Mesenteric fat pad (tissue), 1 donor: ENCODE results near the gene HDGF. TPM values are rescaled to one million over a fixed set of nuclear protein-coding genes. Genes with fewer than 3 reads are reported as not detected.
A peak's percentile ranks its signal among the peaks of the same experiment; 100 is the strongest.

Experiments
- DNase-seq: peaks from one replicate; pipeline ENCODE4 v3.0.0-alpha.2; 2020; ENCODE audit warnings: low spot score
- total RNA-seq: library from RNA; stranded (reverse); fragmentation: NEBNext Ultra II Directional; extraction: Animal tissue kit (Norgen Biotek cat#: 25700); gene quantifications from one replicate; pipeline ENCODE4 v1.2.1, GENCODE V29; 2021
- donor health status: DM: yes; HTN: yes; CAD: no.

HDGF gene
- total RNA-seq, 1 donor from 2014 or later, result 154 TPM

DNA sequence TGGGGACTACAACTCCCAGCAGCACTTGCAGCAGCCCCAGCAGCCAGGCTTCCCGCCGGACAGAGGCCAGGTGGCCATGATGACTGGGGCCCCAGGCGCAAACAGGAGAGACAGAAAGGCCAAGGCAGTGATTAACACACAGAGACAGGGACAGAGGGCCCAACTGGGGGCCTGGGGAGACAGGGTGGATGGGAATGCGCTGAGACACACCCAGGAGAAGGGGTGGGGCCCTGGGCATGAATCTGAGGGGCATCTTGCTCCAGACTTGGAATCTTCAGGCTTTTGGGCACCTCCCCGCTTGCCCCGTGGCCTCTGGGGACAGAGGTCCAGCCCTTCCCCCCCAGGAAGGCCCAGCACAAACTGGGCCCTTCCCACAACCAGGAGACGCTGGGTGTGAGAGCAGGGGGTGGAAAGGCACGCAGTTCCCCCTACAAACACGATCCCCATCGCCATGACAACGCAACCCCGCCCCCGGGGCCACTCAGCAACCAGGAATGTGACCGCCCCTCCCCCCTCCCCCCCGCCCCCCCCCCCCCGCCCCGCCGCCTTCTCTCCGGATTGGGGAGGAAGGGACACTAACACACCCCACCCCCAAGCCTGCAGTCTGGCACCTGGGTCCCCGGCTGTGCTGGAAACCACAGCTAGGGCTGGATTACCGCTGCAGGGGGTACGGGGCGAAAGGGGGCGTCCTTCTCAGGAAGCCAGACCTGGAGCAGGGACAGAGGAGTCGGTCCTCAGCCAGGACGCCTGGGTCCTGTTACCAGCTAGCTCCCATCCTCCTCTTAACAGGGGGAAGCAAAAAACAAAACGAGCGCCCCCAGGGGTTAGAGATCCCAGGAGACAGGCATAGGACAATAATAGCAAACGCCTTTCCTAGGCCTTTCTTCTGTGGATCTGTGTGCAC, 4.5 kb downstream of the HDGF start:
- peak; percentile 98 for DNase-seq

DNA sequence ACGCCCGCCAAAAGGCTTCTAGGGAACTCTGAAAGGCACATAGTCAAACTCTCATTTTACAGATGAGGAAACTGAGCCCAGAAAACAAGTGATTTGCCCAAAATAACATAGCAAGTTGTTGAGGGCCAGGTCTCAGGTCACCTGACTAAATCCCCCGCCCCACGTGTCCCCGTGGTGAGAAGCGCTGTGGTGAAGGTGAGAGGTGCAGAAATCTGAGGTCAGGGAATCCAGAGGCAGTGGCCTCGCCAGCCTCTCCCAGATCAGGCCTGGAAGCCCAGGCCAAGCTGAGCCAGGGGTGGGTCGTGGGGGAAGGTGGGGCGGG, 5.1 kb downstream of the HDGF start:
- DNase-seq, result no peak

DNA sequence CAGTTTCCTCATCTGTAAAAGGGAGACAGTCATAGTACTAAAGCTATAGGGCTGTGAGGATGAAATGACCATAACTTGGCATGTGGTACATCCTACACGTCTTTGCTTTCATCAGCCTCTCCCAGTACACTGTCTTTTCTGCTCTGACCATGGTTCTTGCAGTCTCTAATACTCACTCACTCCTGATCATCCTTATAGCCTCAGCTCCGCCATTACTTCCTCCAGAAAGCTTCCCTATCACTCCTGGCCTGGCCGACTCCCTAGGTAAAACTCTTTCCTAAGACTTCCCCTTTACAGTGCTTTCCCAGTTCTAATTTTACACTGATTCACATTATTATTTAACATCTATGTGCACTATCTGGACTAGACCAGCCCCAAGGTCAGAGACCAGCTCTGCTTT, 5.6 kb downstream of the HDGF start:
- DNase-seq, result no peak

DNA sequence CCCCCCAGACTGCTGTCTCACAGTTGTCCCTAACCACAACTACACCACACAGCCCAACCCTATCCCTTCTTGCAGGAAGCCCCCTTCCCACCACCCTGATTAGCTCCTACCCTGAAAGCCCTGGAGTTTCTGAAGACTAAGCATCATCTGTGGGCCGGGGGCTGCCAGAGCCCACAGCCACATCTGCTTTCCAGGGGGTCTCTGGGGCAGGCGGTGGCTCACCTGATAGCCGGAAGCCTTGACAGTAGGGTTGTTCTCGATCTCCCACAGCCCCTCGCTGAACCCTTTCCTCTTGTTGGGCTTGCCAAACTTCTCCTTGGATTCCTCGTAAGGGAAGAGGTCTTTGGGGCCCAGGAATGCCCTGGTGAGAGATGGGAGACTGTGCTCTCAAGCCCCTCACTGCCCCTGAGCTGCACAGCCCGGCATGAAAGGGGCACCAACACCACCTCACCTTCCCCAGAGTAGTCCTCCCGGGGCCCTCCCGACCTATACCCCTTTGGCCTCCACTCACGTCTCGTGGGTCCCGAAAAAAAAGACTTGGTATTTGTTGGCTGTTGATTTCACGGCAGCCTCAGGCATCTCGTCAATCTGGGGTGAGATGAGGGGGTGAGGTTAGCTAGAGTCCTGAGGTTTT, 6.6 kb downstream of the HDGF start:
- DNase-seq, result no peak

DNA sequence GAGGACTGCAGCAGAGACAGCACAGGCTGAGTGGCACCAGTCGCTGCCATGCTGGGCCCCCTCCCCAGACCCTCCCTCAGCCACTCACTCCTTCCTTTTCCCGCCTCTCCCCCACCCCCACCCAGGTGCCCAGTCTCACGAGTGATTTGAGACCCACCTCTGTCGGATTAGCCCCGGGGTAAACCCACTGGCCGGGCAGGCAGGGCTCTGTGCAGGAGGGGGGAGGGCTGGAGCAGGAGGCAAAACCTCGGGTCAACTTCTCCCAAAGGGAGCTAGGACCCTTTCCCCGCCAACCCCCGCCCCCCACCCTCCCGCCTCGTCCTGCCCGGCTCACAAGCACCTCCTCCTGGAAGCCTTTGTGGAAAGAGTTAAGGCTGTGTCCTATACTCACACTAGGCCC, 7.1 kb downstream of the HDGF start:
- no peak for DNase-seq

DNA sequence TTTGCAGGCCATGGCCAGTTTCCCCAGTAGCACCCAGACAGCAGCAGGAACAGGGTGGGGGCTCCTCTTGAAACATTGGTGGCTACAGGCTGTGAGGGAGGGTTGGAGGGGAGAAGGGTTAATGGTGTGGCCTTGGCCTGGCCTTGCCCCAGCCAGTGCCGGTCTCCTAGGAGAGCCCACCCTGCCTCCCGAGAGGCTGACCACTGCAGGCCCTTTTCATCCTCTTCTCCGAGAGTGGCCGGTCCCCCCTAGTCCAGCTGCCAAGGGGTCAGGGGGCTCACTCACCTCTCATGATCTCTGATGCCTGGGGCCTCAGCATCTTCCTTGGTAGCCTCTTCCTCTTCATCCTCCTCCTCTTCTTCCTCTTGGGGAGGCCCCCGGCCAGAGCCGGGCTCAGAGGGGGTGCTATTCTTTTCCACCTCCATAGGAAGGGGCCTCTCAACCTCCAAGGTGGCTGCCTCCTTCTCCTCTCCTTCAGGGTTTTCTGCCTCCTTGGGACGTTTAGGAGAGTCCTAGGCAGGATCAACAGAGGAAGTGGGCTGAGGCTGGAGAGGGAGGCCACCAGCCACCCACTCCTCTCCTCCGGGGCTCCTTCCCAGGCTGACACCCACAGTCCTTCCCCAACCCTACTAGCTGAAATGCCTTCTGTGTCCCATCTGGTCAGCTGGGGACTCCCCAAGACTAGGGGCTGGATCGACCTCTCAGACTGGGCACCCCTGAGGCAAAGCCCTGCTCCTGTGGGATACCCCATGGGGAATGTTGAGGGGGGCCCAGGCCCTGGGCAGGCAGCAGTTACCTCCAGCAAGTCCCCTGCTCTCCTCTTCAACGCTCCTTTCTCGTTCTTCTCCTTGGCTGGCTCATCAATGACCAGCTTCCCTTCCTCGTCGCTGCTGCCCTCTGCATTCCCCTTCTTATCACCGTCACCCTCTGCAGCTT, 7.8 kb downstream of the HDGF start:
- DNase-seq, result no peak

DNA sequence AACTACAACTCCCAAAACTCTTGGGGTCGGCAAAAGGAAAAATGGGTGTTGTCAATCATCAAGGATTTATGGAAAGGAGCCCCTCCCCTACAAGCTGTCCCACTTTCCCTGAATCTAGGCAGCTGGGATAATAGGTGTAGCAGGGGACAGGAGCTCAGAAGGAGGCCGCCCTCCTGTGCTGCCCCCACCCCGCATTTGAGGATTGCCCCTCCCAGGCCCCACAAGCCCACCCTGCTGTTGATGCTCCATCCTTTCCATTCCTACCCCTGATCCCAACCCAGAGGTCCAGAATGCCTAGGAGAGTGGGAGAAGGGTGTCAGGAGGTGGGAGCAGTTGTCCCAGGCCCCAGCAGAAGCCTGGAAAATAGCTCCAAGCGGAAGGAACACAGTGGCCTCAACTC, 8.7 kb downstream of the HDGF start:
- DNase-seq, result no peak

DNA sequence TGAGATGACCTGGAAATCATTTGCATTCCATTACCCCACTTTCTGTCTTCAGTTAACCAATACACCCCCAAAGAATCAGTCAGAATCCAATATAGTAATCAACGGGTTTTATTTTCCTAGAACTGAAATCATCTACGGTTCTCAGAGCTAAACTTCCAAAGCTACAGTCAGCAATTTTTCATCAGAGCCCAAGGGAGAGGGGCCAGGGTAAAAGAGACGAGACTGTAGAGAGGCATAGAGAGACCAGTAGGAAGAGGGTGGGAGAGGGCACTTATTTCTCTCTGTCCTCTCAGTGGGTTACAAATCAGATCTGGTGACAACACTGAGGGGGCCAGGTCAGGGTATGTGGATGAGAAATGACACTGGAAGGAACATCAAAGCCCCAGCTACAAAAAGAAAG, 9.5 kb downstream of the HDGF start:
- no peak for DNase-seq

DNA sequence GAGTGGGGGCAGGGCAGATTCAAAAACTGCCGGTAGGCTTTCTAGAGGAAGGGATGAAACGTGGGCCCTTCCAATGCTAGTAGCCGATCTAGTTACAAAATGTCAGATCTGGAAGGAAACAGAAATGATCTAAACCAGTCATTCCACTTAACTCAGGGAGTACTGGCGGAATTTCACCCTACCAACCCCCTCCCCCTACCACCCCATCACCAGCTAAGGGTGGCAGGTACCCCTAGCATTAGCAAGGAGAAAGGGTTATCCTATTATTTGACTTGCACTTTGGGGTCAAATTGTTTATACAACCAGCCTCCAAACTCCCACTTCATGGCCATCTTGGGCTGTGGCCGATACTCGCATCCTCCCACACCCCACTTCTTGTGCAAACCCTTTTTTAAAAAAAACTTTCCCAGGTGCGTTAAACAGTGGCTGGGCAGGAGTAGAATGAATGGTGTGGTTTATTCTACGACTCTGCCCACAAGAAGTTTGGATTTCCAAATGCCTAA, 9.9 kb downstream of the HDGF start:
- DNase-seq, result no peak

DNA sequence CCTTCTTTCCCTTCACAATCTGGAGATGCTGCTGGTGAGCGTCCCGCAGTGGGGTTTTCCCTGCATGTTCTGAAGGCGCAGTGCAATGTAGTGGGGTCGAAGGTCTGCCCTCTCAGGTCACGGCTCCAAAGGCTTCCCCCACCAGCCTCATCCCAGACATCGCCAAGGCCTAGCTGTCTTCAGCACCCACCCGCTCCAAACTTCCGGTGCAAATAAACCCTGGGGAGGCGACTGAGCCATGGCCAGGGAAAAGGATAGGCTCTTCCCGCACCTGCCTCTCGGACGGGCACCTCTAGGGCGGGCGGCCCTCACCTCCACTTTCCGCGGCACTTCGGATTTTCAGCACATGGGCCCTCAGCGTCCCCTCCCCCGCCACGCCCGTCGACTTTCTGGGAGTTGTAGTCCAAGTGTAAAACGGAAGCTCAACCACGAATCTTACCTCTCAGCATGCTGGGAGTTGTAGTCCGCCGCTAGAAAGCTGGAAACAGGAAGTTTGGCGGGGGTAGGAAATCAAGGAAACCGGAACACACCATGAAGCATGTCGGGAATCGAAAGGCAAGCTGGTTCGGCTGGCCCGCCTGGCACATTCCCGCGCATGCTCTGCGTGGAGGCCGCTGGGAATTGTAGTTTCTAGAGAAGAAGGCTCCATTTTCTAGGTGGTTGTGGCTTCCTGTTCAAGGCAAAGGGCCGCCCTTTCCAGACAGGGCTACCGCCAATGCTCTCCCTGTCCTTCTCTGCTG, 10.6 kb downstream of the HDGF start, which contains the start of gene MRPL24:
MRPL24 (minus strand) TSS at position 348 of the 740 bp plus-strand sequence. CDS start 2,384 bp downstream, outside the sequence.
- peak; percentile 98 for DNase-seq

DNA sequence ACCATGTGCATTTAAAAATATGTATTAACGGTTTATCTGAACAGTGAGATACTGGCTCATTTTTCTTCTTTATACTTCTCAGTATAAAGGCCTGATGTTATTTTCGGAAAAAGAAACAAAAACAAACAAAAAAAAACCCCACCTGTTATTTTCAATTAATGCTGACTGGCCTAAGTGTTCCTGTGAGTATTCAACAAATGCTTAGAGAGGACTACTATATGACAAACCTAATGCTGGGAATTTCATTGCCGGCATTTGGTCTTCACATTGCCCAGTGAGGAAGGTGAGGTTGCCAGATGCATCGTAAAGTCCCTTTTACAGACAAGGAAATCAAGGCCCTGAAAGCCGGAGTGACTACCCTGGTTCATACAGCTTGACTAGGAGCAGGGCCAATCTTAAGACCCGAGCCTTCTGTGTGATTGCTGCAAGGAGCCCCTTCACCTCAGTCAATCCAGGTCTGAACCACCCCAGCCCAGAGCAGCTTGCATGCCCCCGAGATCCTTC, 11.2 kb downstream of the HDGF start:
- DNase-seq, result no peak

DNA sequence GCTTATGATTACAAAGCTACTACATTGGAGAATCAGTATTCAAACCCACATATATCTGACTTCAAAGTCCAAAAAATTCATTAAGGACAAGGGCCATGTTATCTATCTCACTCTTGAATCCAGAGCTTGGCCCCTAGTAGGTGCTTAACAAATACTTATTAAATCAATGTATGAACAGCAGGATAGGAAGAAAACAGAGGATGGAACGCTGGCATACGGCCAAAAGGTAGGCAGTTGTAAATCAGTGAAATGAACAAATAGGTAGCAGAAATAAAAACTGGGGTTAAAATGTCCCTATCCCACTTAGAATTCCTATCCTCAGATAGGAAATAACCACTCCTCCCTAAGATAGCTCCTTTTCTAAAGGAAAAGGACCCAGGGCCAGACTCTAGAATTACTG, 12.6 kb downstream of the HDGF start:
- DNase-seq, result no peak

DNA sequence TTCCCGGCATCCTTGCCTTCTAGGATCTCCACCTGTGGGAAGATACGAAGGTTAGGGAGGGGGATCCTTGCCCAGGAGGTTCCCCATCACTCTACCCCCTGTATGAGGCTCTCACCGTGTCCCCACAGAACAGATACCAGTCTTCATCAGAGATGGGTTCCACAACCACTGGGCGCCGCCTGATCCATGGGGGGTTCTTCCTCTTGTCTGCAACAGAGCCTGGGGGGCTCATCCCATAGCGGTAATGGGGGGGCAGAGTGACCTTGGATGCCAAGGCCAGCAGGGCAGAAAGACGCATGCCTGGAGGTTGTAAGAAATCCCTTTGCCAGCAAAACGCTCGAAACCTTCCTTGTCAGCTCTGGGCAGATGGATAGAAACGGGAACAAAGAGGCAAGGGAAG, 13.1 kb downstream of the HDGF start:
- no peak for DNase-seq

DNA sequence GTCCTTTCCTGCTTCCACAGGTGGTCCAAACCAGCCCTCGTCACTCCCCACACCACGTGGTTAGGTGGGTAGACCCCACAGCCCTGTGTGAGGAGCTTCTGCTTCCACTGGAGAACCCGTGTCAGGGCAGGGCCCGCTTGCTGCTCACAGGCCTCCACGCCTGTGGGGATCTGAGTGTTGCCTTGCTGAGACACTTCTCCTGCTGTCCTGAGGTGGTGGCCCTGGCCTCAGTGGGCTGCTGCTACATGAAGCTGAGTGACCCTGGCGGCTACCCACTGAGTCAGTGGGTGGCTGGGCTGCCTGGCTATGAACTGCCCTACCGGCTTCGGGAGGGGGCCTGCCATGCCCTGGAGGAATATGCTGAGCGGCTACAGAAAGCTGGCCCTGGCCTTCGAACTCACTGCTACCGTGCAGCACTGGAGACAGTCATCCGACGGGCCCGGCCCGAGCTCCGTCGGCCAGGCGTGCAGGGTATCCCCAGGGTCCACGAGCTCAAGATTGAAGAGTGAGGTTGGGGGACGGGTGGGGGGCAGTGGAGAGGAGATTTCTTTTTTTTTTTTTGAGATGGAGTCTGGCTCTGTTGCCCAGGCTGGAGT, 17.4 kb downstream of the HDGF start:
- no peak for DNase-seq

DNA sequence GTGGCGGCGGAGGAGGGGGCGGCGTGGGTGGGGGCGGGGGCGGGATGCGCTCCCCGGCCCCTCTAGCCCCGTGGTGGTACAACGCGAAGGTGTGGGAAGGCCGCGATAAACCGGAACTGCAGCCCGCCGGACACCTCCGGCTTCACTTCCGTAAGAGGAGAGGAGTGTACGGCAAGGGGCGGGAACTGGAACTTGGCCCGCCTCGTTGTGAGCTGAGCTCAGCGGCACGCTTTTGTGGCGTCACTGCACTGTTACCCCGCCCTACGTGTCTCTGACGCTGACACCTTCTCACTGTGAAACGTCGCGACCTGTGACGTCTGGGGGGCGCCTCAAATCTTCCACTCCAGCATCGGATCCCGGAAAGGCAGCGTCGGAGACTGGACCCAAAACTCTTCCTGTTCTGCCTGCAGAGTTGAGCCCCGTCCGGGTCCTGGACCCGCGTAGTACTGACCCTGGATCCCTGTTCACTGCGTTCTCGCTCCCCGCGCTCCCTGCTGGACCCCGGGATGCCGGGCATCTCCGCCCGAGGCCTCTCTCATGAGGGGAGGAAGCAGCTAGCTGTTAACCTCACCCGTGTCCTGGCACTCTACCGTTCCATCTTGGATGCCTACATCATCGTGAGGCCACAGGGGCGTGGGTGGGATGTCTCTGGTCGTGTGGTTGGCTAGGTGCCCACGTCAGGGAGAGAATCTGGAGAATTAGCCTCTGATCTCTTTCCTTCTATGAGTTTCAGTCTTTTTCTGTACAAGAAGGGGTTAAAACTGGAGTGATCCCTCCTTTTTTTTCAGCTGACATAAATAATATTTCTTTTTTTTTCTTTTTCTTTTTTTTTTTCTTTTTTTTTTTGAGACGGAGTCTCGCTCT, 22.6 kb downstream of the HDGF start, which contains the start of gene ISG20L2:
ISG20L2 (minus strand) TSS at position 168 of the 864 bp plus-strand sequence. CDS start 1,114 bp downstream, outside the sequence.
- DNase-seq, result peak; percentile 98

DNA sequence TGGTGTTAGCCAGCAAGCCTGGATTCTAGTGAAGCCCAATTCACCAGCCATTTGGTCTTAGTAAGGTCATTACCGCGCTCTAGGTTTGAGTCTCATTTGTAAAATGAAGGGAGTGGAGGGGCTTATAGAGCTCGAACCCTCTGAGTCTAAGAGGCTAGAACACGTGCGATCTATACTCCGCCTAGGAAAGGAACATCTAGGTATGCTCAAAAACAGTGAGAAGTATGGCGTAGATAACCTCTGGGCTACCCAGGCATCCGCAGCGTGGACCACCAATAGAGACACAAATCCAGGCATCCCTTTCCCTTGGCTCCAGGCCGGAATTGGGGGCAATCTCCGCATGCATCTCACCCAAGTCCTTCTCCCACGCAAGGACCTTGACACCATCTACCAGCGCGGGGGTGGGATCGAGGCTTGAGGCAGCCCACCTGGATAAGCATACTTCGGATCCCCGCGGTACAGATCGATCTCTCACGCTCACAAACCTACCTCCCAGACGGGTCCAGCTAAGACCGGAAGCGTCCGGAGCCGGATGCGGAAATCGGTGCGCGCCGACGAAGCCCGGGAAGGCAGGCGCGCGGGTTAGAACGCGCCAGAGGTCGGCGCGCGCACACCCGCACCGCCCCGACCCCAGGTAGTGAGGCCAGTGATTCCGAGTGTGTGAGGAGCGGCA, 23.4 kb downstream of the HDGF start, which contains the start of gene METTL25B:
METTL25B (plus strand) TSS at position 544 of the 673 bp plus-strand sequence. CDS start 636 bp downstream, outside the sequence.
- DNase-seq, result peak; percentile 95

DNA sequence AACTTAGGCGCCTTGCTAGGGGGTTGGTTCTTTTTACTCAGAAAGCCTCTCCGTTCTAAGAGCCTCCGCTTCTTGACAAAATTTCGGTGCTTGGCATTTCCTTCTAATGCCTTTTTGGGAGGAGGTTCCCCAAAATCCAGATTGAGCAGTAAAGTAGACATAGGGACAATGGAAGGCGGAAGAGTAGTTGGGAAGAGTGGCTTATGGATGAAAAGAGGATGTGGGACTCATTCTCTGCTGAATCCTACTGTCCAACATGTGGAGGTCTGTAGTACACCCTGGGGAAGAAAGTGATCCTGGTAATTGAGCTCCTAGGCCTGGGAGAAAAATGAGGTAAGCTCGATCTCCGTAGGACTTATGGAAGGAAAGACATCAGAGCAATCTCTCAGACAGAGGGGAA, 24.0 kb downstream of the HDGF start:
- DNase-seq, result no peak

DNA sequence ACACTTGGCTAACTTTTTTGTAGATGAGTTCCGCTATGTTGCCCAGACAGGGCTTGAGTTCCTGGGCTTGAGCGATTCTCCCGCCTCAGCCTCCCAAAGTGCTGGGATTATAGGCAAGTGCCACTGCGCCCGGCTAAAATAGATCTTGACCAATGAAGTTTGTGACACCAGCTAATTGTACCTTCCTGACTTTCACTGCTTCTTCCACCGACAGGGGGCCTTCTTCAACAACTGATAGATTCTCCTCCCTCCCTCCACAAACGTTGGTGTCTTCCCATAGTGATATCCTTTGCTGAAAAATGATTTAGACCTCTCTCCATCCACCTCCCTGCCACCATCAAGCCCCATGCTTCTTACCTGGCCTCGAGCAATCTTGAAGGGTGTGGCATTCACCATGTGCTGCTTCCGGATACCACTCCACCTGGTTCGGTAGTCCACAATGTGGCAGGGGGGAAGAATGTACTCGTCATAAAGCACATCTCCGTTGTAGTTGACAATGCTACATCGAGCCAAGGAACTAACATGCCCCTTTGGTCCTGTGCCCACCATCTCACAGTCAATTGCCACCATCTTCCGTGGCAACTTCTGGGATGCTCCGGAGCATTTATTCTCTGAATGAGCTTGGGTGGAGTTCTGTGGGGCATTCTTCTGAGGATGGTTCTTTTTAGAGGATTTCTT, 24.8 kb downstream of the HDGF start:
- DNase-seq, result no peak
